IMR-90 (cell line): ENCODE results near the gene MCTP1.

ENCODE experiments used
- MAFK ChIP-seq: IDR thresholded peaks from 2 replicates; pipeline ENCODE4 v1.6.1; 2012; ENCODE audit warnings: low read depth, low read length, improper control_type of control experiment
- RAD21 ChIP-seq: IDR thresholded peaks from 2 replicates; pipeline ENCODE4 v1.6.1; 2012; ENCODE audit warnings: low read length, improper control_type of control experiment
- RFX5 ChIP-seq: IDR thresholded peaks from 2 replicates; pipeline ENCODE4 v1.8.0; 2012; ENCODE audit warnings: low read depth, mild to moderate bottlenecking, low read length, moderate library complexity
- SMC3 ChIP-seq: fragments of 150-350 bp; IDR thresholded peaks from 2 replicates; pipeline ENCODE4 v1.6.1; 2016; ENCODE audit warnings: low read depth, mild to moderate bottlenecking, antibody characterized with exemption, low read length, moderate library complexity
- TF ChIP-seq, protein P1 (sequence below): conservative IDR thresholded peaks from 2 replicates; pipeline ENCODE4 v1.5.1; 2012; ENCODE audit warnings: mild to moderate bottlenecking, low read depth, low read length, improper control_type of control experiment

GRCh38 chr5:94908889-94909480 is 375.9 kb downstream of the MCTP1 start:
- TF ChIP-seq RFX5 (no peak), MAFK (no peak), SMC3 (peak; percentile 33; the same call in 1 of the 2 replicates), RAD21 (peak; percentile 61)
- TF ChIP-seq, protein P1, sequence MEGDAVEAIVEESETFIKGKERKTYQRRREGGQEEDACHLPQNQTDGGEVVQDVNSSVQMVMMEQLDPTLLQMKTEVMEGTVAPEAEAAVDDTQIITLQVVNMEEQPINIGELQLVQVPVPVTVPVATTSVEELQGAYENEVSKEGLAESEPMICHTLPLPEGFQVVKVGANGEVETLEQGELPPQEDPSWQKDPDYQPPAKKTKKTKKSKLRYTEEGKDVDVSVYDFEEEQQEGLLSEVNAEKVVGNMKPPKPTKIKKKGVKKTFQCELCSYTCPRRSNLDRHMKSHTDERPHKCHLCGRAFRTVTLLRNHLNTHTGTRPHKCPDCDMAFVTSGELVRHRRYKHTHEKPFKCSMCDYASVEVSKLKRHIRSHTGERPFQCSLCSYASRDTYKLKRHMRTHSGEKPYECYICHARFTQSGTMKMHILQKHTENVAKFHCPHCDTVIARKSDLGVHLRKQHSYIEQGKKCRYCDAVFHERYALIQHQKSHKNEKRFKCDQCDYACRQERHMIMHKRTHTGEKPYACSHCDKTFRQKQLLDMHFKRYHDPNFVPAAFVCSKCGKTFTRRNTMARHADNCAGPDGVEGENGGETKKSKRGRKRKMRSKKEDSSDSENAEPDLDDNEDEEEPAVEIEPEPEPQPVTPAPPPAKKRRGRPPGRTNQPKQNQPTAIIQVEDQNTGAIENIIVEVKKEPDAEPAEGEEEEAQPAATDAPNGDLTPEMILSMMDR, result peak; percentile 62
